HG02981 (cell line): ENCODE results near the gene PSMD4.

Experiments
- ATAC-seq: cut with Tn5 transposase; IDR thresholded peaks from one replicate; pipeline ENCODE4 v1.9.1; 2021; ENCODE audit warnings: mild to moderate bottlenecking, moderate library complexity; ENCODE audit not compliant: unreplicated experiment

PSMD4 gene

GRCh38 chr1:151293093-151293492, 38.6 kb downstream of the PSMD4 start:
- no peak for ATAC-seq

- ATAC-seq: no peak
Observed at GRCh38 chr1:151294742-151295462, 40.4 kb downstream of the PSMD4 start.

DNA sequence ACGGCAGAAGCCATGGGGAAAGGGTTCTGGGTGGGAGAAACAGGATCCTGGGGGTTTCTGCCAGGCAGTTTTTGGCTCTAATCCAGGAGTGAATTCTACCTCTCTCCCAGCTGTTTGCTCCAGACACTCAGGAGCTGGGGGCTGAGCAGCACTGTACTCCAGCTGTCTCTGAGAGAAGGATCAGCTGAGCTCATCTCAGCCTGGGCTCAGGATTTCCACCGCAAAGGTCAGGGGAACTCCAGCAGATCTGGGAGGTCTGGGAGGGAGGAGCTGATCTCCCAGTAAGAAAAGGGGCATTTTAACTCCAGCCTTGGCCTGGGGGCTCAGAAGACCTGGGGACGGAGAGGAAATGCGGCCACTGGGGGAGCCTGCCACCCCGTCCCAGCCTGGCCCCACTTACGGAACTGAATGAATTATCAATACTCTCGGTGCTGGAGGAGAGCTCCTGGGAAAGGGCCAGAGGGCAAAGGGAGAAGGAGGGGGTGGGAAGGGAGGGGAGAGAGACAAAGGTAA, 55.3 kb downstream of the PSMD4 start:
- ATAC-seq: no peak

DNA sequence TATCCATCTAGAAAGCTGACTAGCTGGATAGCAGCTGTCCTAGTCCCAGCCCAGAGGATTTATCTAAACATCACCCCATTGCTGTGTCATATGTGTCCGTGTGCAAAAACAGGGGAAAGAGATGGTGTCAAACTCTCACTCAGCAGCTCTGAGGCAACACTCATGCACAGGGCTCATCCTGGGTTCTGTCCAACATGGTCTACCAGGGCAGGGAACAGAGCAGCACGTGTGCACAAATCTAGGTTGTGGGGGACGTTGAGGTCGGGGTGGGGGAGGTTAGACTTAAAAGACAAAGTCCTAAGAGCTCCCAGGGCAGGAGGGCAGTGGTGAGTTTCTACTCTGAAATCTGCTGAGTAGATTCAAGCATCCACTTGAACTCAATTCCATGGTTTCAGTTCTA, 56.5 kb downstream of the PSMD4 start:
- no peak for ATAC-seq

DNA sequence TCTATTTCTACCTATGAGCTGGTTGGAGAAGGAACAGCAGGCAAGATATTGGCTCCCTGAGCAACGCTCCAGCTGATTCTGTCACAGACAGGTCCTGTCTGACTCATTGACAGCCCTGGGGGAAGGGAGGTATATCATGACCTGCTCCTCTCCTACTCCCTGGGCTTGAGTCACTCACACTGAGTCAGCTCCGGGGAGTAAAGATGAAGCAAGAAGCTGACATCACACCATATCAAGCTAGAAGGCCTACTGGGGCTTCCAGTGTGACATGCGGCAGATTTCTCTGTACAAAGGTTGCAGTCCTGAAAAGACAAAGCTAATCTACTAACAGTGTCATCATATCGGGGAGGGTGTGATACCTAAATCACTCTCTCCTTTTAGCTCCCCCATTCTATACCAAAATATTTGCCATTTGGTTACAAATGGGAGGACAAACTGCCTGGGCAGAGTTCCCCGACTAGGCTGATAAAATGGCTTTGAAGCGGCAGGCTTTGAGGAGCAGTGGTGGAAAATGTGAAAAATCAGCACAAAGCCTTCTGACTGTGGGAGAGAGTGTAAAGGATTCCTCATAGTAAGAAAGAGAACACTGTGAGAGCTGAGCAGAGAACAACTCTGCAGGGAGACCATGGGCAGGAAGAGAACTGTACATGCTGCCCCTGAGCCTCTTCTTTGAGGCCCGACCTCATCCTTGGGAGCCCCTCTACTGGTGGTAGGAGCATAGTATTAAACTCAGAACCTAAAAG, 57.2 kb downstream of the PSMD4 start:
- no peak for ATAC-seq

DNA sequence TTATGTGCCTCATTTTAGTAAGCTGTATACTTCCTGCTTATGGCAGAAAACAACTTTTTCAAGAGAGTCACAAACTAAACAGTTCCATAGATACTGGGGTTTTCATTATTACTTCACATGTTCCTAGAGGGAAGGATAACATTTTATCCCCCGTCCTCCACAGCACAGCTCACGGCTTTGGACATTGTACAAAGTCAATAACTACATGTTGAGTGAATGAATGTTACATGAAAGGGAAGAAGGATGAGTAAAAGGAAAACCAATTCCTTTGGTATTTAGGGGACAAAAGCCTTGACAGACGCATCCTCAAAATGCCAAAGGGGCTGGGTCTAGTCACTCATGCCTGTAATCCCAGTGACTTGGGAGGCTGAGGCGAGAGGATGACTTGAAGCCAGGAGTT, 57.9 kb downstream of the PSMD4 start:
- no peak for ATAC-seq

GRCh38 chr1:151312826-151313225, 58.3 kb downstream of the PSMD4 start:
- ATAC-seq: no peak

DNA sequence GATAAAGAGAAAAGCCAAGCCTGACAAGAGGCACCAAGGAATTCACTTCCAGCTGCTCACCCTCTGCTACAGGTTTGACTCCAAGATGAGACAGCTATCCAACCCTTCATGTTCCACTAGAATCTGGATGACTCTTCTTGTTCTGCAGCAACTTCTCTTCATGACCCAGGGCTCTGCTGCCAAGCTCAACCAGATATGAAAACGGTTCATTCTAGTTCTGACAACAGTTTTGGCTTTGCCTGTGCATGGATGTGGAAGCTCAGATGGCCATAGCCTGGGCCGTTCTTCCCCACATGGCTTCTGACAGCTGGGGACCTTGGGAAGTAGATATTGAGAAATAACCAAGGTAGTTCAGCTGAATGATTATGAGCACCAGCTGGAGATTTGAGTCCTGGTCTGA, 59.0 kb downstream of the PSMD4 start:
- no peak for ATAC-seq

DNA sequence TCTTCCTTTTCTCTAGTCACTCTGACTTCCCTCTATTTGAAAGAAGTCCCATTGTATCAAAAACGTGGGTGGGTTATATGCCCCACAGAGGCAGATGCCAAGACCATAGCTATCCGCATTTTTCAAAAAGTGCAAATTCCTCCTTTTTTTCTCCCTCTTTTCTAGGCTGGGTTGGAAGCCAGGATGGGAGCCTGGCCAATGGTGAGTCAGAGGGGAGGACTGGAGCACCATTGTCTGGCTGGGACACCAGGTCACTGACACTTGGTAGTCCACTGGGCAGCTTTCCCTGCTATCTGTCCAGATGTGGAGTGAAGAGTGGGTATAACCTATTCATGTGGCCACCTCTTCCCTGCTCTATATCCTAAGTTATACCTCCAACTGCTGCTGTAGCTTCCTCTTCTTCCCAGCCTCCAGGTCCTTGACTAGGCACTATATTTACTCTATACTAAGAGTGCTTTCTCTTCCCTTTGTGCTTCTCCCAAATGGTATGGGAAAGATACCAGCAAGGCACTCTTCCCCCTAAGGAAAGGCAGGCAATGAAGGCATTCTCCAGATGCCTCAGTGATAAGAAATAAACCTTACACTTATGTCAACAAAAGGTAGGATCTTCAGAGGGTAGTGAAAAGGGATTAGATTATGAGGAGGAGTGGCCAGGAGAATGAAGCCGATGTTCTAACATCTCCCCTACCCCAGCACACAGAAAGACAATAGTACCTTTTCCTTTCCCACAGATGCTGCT, 59.8 kb downstream of the PSMD4 start:
- ATAC-seq: no peak

DNA sequence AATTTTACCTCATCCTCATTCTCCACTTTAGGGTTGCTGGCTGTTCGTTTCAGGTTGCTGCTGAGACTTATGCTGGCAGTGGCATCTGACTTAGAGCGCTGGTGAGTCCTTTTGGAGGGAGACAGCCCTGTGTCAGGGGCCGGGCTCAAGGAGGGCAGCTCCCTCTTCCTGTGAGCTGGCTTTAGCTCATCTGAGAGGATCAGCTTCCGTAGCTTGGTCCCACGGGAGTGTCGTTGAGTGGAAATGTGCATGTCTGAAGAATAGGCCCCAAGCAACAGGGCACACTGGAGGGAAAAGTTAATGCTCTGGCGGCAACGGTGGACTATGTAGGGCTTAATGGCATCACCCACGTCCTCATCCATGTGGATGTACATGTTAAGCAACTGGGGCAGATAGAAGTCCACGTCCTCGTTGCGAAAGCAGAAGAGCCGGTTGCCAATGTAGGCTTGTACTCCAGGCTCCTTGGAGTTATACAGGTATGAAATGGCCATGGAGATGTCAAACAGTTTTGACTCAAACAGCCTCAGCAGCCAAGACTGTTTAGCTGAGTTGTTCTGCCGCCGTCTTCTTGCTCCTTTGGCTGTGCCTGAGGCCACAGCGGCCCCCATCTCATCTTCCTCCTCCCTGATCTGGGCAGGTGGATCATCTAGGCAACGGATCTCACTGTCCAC, 61.2 kb downstream of the PSMD4 start:
- ATAC-seq: no peak
